ENCODE results near the gene LY86.

The LY86 gene

DNA sequence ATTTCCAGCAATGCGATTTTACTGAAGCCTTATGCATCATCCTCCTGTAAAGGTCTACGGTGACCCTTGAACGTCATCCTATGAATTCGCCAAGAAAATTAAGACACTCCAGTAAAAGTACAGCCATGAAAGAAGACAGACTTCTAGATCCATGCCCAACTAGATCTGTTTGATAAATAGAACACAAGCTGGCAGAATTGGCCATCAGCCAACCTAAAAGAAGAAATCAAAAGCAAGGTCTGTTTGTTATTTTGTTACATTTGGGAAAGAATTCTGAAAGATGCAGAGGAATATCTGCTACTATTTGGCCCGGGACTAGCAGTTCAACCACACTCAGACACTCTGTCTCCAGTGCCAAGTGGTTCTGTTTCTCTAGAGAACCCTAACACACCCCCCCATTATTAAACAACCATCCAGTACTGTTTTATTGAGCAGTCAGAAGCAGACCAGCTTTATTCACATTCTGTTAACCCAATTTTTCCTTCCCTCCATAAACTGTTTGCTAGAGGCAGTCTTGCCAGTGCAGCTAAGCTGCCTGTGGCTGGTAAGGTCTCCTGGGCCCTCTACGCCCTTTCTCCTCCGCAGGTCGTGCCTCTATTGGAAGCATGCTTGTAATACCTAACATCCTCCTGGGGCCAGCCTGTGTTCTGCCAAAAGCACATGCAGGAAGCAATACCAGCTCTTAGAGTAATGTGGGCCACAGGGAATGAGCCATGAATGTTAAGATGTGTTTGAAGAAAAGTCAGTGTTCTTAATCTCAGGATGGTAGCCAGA is 30.7 kb downstream of the LY86 start:
- H3K4me1 Mint-ChIP-seq (ENCODE audit: low read depth), result peaks cover 26% of the 10 kb centered on the region
- H3K27ac Mint-ChIP-seq, result no peak overlapping the region
- H3K4me3 Mint-ChIP-seq, result no peak overlapping the region
- H3K9me3 Mint-ChIP-seq, result no peaks in the 10 kb centered on the region
- no peaks in the 10 kb centered on the region for H3K36me3 Mint-ChIP-seq (ENCODE audit: low read depth)
- no peaks in the 10 kb centered on the region for H3K27me3 Mint-ChIP-seq

DNA sequence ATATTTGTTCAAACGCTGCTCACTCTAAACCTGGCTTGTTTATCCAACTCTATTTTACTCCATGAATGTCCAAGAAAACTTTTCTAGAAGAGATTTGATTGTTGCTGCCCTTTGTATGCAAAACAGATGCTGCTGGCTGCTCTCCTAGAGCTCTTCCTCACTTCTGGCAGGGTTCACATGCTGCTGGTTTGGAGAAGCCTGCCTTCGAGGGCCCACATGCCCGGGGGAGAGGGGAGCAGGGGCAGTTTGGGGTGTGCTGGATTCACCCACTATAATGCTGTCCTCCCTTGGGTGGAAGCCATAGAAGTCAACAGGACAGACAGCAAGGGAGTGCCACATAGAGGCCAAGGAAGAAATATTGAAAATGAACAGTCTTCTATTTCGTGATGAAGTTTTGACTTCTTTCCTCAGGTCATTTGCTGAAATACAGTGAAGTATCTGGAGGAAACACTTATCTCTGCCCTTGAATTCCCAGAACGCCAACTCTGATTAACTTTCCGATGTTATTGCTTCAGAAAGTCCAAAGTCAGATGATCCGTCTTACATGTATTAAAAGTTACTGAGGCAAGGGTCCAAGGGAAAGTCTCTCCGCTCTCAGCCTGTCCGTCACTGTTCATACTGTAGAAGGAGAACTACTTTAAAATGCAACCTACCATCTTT is 32.4 kb downstream of the LY86 start:
- no peak overlapping the region for H3K4me3 Mint-ChIP-seq
- no peaks in the 10 kb centered on the region for H3K27me3 Mint-ChIP-seq
- no peaks in the 10 kb centered on the region for H3K9me3 Mint-ChIP-seq
- peaks cover 19% of the 10 kb centered on the region for H3K4me1 Mint-ChIP-seq (ENCODE audit: low read depth)
- H3K36me3 Mint-ChIP-seq (ENCODE audit: low read depth), result no peaks in the 10 kb centered on the region
- H3K27ac Mint-ChIP-seq, result no peak overlapping the region

DNA sequence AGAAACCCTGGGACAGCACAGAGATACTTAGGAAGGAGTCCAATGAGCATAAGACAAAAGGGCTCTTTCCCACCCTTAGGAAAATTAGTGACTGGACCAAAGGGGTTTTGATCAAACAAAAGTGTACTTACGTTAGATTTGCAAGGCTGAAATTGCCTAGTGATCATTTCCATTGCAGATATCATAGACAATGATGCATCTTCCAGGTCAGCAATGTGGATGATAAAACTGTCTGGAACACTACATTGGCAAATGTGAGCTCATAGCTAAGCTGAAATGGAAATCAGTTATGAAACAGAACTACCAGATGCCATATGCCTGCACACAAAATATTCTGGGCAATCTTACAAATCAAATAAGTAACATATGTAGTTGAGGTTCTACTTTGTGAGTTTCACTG is 34.0 kb downstream of the LY86 start:
- Mint-ChIP-seq H3K9me3 (no peaks in the 10 kb centered on the region), H3K4me3 (no peak overlapping the region), H3K27ac (no peak overlapping the region), H3K4me1 (ENCODE audit: low read depth) (peaks cover 12% of the 10 kb centered on the region), H3K36me3 (ENCODE audit: low read depth) (no peaks in the 10 kb centered on the region), H3K27me3 (no peaks in the 10 kb centered on the region)

DNA sequence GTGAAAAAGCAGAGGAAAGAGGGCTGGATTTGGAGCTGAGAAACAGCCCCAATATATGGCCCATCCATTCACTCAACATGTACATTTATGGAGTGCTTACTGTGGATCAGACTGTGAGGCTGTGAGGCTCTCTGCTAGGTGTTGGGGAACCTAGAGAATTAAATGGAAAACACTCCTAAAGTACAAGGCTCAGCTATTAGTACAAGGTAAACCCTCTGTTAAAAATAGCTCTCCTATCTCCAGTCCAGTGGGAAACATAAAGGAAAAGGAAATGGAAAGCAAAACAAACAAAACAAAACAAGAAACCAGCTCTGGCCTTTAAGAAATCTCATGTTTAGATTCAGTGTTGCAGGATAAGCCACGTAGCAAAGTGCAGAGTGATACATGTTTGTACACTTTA is 35.0 kb downstream of the LY86 start:
- no peak overlapping the region for H3K4me3 Mint-ChIP-seq
- H3K4me1 Mint-ChIP-seq (ENCODE audit: low read depth), result peaks cover 14% of the 10 kb centered on the region
- H3K27ac Mint-ChIP-seq, result no peak overlapping the region
- H3K27me3 Mint-ChIP-seq, result no peaks in the 10 kb centered on the region
- no peaks in the 10 kb centered on the region for H3K36me3 Mint-ChIP-seq (ENCODE audit: low read depth)
- H3K9me3 Mint-ChIP-seq, result no peaks in the 10 kb centered on the region

DNA sequence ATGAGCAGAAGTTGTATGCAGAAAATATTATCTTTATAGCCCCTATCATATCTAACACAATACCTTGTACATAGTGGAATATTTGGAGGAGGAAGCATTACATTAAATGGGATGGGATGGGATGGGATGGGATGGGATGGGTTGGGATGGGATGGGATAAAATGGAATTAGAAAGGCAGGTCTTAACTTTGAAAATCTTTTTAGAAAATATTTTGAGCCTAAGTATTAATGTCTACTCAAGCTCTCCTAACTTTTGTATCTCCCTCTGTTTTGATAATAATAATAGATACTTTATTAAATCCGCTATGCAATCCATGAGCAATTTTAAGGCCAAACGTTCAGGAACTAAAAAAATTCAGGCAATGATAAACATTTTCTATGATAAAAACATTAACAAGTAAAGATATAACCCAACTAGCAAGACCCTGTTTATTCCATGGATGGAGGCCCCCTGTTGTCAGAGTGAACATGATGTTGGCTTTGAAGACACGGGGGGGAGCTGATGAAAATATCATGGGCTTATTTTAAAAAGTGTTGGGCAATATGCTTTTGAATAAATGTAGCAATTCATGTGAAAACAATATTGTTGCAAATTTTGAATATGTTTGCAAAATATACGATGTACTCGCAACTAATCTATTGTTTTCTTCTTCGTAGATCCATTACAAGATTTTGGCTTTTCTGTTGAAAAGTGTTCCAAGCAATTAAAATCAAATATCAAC is 35.9 kb downstream of the LY86 start:
- Mint-ChIP-seq H3K4me3 (no peak overlapping the region), H3K27ac (no peak overlapping the region), H3K36me3 (ENCODE audit: low read depth) (no peaks in the 10 kb centered on the region), H3K4me1 (ENCODE audit: low read depth) (peaks cover 13% of the 10 kb centered on the region), H3K9me3 (no peaks in the 10 kb centered on the region), H3K27me3 (no peaks in the 10 kb centered on the region)

DNA sequence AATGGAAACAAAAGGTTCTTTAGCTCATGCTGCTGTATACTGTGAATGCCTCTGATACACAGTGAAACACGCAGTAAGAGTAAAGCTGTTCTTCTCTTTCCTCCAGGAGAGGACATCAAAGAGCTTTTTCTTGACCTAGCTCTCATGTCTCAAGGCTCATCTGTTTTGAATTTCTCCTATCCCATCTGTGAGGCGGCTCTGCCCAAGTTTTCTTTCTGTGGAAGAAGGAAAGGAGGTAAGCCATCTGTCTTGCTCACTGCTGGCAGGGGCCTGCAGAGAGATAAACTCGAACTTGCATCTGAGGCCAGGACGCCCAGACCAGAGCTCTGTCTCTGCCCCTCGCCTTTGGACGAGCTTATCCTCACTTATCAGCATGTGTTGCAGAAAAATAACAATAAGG is 37.7 kb downstream of the LY86 start:
- no peaks in the 10 kb centered on the region for H3K9me3 Mint-ChIP-seq
- H3K27ac Mint-ChIP-seq, result no peak overlapping the region
- H3K4me3 Mint-ChIP-seq, result no peak overlapping the region
- peaks cover 9% of the 10 kb centered on the region for H3K4me1 Mint-ChIP-seq (ENCODE audit: low read depth)
- no peaks in the 10 kb centered on the region for H3K36me3 Mint-ChIP-seq (ENCODE audit: low read depth)
- no peaks in the 10 kb centered on the region for H3K27me3 Mint-ChIP-seq

DNA sequence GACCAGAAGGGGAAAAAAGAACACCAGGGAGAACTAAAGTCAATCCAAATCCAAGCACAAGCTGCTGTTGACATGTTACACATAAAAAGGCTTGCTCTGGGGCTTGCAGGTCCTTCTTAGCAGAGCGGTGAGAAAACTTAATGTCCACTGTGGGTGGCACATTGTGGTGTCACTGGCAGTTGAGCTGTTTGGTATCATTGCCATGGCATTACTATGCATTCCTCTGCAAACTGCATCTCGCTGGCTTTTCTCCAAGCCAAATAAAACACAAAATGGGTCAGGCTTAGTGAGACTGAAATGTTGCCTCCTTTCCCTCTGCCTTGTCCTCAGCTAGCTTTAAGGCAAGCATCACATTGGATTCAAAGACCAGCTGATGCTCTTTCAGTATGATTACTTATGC is 40.9 kb downstream of the LY86 start:
- Mint-ChIP-seq H3K9me3 (no peaks in the 10 kb centered on the region), H3K27me3 (no peaks in the 10 kb centered on the region), H3K4me1 (ENCODE audit: low read depth) (peaks cover 18% of the 10 kb centered on the region), H3K36me3 (ENCODE audit: low read depth) (no peaks in the 10 kb centered on the region), H3K4me3 (no peak overlapping the region), H3K27ac (no peak overlapping the region)

DNA sequence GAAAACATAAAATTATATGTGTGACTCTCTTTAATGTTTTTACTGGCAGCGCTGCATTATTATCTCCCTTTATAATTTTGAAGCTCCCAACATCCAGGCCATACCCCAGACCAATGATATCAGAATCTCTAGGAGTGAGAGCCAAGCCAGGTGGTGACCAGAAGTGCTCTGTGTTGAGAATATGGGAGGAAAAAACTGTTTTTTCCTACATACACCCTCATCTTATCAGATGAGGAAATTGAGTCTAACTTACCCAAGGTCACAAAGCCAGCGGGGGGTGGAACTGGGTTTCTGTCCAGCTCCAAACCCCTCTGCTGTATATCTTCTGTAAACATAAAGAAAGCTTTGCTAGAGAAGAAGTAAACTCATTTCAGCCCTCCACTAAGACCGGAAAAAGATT is 42.5 kb downstream of the LY86 start:
- no peaks in the 10 kb centered on the region for H3K9me3 Mint-ChIP-seq

DNA sequence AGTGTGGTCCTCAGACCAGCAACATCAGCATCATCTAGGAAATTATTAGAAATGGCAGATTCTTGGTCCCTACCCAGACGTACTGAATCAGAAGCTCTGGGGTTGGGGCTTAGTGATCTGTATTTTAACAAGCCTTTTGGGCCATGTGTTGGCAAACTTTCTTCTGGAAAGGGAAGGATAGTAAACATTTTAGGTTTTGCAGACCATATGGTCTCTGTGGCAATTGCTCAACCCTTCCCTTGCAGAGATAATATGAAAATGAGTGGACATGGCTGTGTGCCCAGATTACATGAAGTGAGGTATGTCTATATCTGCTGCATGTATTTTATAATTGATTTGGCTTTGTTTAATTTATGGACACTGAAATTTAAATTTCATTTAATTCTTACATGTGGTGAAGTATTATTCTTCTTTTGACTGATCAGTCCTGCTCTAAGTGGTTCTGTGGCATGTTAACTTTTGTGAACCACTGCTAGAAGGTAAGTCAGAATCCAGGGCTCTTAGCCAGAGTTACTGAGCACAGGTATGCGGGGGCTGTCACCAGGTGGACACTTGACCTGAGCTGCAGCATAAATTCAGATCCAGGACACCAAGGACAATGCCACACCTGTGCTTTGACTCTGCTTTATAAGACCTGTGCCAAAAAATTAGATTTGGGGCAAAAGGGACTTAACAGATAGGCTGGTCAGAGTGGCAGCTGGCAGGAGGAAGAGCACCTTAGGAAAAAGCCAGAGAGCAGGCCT is 43.2 kb downstream of the LY86 start:
- no peaks in the 10 kb centered on the region for H3K9me3 Mint-ChIP-seq
- no peaks in the 10 kb centered on the region for H3K27me3 Mint-ChIP-seq
- H3K4me1 Mint-ChIP-seq (ENCODE audit: low read depth), result peaks cover 24% of the 10 kb centered on the region
- H3K4me3 Mint-ChIP-seq, result no peak overlapping the region
- H3K27ac Mint-ChIP-seq, result no peak overlapping the region
- H3K36me3 Mint-ChIP-seq (ENCODE audit: low read depth), result no peaks in the 10 kb centered on the region

More for the DNA sequence above, 42.5 kb downstream of the LY86 start:
- H3K27me3 Mint-ChIP-seq, result no peaks in the 10 kb centered on the region
- peaks cover 24% of the 10 kb centered on the region for H3K4me1 Mint-ChIP-seq (ENCODE audit: low read depth)
- no peak overlapping the region for H3K4me3 Mint-ChIP-seq
- H3K36me3 Mint-ChIP-seq (ENCODE audit: low read depth), result no peaks in the 10 kb centered on the region
- no peak overlapping the region for H3K27ac Mint-ChIP-seq

DNA sequence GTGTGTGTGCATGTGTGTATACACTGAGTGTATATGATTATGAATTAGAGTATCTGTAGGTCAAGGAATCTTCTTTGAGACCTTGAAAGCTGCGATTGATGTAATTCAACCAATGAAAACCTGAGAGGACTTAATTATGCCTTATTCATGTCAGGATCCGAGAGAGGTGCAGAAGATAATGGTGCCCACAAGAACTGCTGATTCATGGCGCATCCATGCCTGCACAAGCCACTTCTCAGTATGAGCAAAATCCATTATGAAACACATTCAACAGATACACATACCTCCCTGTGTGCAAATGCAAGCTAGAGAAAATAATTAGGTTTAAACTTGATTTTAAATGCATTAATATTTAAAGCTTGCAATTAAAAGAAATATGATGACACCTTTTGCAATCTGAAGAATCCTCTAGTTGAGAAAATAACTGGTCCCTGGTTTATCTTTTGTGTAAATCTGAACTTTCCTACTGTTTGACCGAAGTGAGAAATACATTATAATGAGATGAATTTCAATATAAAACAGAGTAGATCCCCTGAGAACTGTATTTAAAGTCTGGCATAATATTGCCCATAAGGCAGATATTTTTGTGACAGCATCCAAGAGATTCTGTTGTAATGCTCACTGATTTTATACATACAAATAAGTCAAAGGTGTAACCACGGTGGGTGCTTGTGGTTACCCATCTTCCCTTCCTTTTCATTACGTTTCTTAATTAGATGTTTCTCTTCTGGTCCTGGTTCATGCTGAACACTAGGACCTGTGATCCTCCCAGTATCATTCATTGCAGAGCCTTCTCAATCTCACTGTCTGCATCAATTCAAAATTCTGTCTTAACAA is 45.6 kb downstream of the LY86 start:
- Mint-ChIP-seq H3K36me3 (ENCODE audit: low read depth) (no peaks in the 10 kb centered on the region), H3K9me3 (no peaks in the 10 kb centered on the region), H3K27me3 (no peaks in the 10 kb centered on the region), H3K4me1 (ENCODE audit: low read depth) (peaks cover 20% of the 10 kb centered on the region), H3K4me3 (no peak overlapping the region), H3K27ac (no peak overlapping the region)

DNA sequence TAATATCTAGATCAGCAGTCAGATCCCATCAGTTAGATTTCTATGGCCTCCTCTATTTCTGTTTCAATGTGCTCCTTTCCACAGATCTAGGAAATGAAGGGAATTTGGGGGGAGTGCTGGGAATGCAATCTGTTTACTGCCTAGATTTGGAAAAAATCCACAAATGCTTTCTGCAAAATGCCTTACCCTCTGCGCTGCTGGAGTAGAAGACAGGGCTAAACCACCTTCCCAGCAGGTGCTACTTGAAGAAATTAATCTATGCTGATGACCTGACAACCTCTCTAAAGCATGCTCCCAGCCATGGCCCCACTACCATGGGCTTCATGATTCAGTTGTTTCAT is 46.2 kb downstream of the LY86 start:
- H3K36me3 Mint-ChIP-seq (ENCODE audit: low read depth), result no peaks in the 10 kb centered on the region

DNA sequence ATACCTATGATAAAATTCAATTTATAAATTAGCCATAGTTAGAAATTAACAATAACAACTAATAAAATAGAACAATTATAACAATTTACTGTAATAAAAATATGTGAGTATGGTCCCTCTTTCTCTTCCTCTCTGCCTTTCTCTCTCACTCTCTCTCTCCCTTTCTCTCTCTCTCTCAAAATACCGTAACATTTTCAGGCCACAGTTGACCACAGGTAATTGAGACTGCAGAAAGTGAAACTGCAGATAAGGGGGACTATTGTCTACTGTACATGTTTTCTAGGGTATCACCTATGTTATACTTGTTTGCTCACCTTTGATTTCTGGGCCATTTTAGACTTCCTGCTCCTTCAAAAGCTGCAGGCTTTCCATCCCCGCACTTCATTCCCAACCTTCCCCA is 46.8 kb downstream of the LY86 start:
- no peaks in the 10 kb centered on the region for H3K27me3 Mint-ChIP-seq
- H3K9me3 Mint-ChIP-seq, result no peaks in the 10 kb centered on the region
- no peak overlapping the region for H3K27ac Mint-ChIP-seq
- no peak overlapping the region for H3K4me3 Mint-ChIP-seq
- peaks cover 20% of the 10 kb centered on the region for H3K4me1 Mint-ChIP-seq (ENCODE audit: low read depth)
- H3K36me3 Mint-ChIP-seq (ENCODE audit: low read depth), result no peaks in the 10 kb centered on the region

More for the DNA sequence above, 46.2 kb downstream of the LY86 start:
- no peaks in the 10 kb centered on the region for H3K9me3 Mint-ChIP-seq
- no peaks in the 10 kb centered on the region for H3K27me3 Mint-ChIP-seq
- peaks cover 20% of the 10 kb centered on the region for H3K4me1 Mint-ChIP-seq (ENCODE audit: low read depth)
- no peak overlapping the region for H3K27ac Mint-ChIP-seq
- no peak overlapping the region for H3K4me3 Mint-ChIP-seq

DNA sequence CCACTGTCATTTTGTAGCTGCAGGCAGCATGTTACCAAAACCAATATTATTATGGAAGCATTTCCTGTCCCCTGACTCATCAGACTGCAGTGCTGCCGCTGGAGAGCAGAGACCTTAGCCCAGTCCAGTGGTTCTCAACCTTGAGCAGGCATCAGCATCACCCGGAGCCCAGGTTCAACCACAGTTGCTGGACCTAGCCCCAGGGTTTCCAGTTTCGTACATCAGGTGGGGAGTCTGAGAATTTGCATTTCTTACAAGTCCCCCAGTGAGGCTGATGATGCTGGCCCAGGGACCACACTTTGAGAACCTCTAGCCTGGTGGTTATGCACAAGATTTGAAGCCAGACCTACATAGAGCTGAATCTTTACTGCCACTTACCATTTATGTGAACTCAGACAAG is 47.3 kb downstream of the LY86 start:
- H3K36me3 Mint-ChIP-seq (ENCODE audit: low read depth), result no peaks in the 10 kb centered on the region
- peaks cover 20% of the 10 kb centered on the region for H3K4me1 Mint-ChIP-seq (ENCODE audit: low read depth)
- no peak overlapping the region for H3K4me3 Mint-ChIP-seq
- no peak overlapping the region for H3K27ac Mint-ChIP-seq
- no peaks in the 10 kb centered on the region for H3K27me3 Mint-ChIP-seq
- H3K9me3 Mint-ChIP-seq, result no peaks in the 10 kb centered on the region

DNA sequence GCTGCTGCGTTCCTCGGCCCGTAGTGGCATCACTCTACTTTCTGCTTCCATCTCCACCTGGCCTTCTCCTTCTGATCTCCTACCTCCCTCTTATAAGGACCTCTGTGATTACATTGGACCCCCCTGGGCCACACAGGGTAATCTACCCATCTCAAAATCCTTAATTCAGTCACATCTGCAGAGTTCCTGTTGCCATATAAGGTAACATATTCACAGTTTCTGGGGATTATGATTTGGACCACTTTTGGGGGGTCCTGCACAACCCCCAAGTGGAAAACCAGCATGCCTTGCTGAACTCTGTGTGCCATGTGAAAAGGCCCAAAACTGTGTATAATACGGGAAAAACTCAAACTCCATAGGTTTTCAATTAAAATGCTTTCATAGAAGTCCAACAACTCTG is 51.1 kb downstream of the LY86 start:
- Mint-ChIP-seq H3K27ac (no peak overlapping the region), H3K9me3 (no peaks in the 10 kb centered on the region), H3K27me3 (no peaks in the 10 kb centered on the region), H3K36me3 (ENCODE audit: low read depth) (no peaks in the 10 kb centered on the region), H3K4me3 (no peak overlapping the region), H3K4me1 (ENCODE audit: low read depth) (peaks cover 10% of the 10 kb centered on the region)
